Natural killer cell (primary cell): ENCODE results near the gene MB. TPM values are rescaled to one million over a fixed set of nuclear protein-coding genes. Genes with fewer than 3 reads are reported as not detected.

Experiments
- ATAC-seq, 3 donors: fragments of 150-1000 bp in 2 of 3; fragments of 200-7000 bp in 1 of 3; cut with Tn5 transposase; 1 replicate in 1 of 3; 2 replicates in 2 of 3; pipeline ENCODE4 v1.10.0; 2021; ENCODE audit warnings: mild to moderate bottlenecking in 2 of 3, moderate library complexity in 2 of 3
- DNase-seq, 2 donors: peaks; one replicate each; pipeline versions ENCODE4 v3.0.0 to v3.0.0-alpha.2; 2013 to 2021; ENCODE audit warnings: mixed read lengths in 1 of 2
- H3K27ac ChIP-seq: one replicate; pipeline ENCODE4 v1.5.1; 2013; ENCODE audit warnings: mild to moderate bottlenecking, low read length
- H3K27me3 ChIP-seq: one replicate; pipeline ENCODE4 v1.6.1; 2013; ENCODE audit warnings: low read length; ENCODE audit not compliant: control insufficient read depth, insufficient read depth
- H3K36me3 ChIP-seq: one replicate; pipeline ENCODE4 v1.6.1; 2013; ENCODE audit warnings: low read length; ENCODE audit not compliant: control insufficient read depth, insufficient read depth
- H3K4me1 ChIP-seq: one replicate; pipeline ENCODE4 v1.6.1; 2013; ENCODE audit warnings: low read length; ENCODE audit not compliant: control insufficient read depth, insufficient read depth
- H3K4me3 ChIP-seq: one replicate; pipeline ENCODE4 v1.5.1; 2013; ENCODE audit warnings: low read length
- H3K9me3 ChIP-seq: one replicate; pipeline ENCODE4 v1.6.1; 2013; ENCODE audit warnings: low read length; ENCODE audit not compliant: control insufficient read depth, insufficient read depth
- H3K27ac Mint-ChIP-seq, 2 donors: one replicate each; pipeline ENCODE4 v1.8.0; 2022; ENCODE audit warnings: mild to moderate bottlenecking in 2 of 2, mixed read lengths in 2 of 2, moderate library complexity in 1 of 2
- H3K27me3 Mint-ChIP-seq, 2 donors: one replicate each; pipeline ENCODE4 v1.8.0; 2022; ENCODE audit warnings: low read depth in 2 of 2, mixed read lengths in 2 of 2
- H3K36me3 Mint-ChIP-seq: one replicate; pipeline ENCODE4 v1.8.0; 2022; ENCODE audit warnings: mixed read lengths
- H3K4me1 Mint-ChIP-seq, 2 donors: one replicate each; pipeline ENCODE4 v1.8.0; 2022; ENCODE audit warnings: mixed read lengths in 2 of 2
- H3K4me3 Mint-ChIP-seq: one replicate; pipeline ENCODE4 v1.8.0; 2022; ENCODE audit warnings: mild to moderate bottlenecking, moderate library complexity, mixed read lengths
- H3K9me3 Mint-ChIP-seq, 2 donors: one replicate each; pipeline ENCODE4 v1.8.0; 2022; ENCODE audit warnings: mixed read lengths in 2 of 2
- whole genome bisulfite sequencing: methylation state at CpG from one replicate; pipeline ENCODE4 v1.1.7; 2013; ENCODE audit warnings: missing lambda C conversion rate; ENCODE audit not compliant: insufficient coverage; 5-methylcytosine and 5-hydroxymethylcytosine counted together
- intact Hi-C: fragments of 100-400 bp; cut with micrococcal nuclease; formaldehyde crosslinking; loops from one replicate; pipeline ENCODE4 v1.14.2; 2022
- total RNA-seq, 4 donors: library from RNA; stranded (reverse); fragments of 120-200 nt in 1 of 4; gene quantifications; one replicate each; pipeline versions ENCODE4 v1.2.3 to v1.2.4, GENCODE V29; 2013 to 2022
- TF ChIP-seq, protein P1 (sequence below): fragments of 200-600 bp; IDR thresholded peaks from one replicate; pipeline ENCODE4 v1.8.0; 2022; ENCODE audit warnings: antibody characterized with exemption

Gene MB
- total RNA-seq, 3 donors from 2014 or later (not counting 1 experiment from before 2014, with no cell fraction given), result not detected

- Mint-ChIP-seq H3K36me3 (no peaks in the 10 kb centered on the region), H3K4me1 (no peaks in the 10 kb centered on the region), H3K27me3 (no peaks in the 10 kb centered on the region), H3K4me3 (no peak overlapping the region), H3K27ac (no peak overlapping the region), H3K9me3 (no peaks in the 10 kb centered on the region)
- intact Hi-C loops, result no loop called here
- no peaks in the 10 kb centered on the region for H3K36me3 ChIP-seq
- H3K27ac ChIP-seq, result no peak overlapping the region
- ATAC-seq (no peak), DNase-seq (no peak)
- no peaks in the 10 kb centered on the region for H3K27me3 ChIP-seq
- TF ChIP-seq, protein P1, sequence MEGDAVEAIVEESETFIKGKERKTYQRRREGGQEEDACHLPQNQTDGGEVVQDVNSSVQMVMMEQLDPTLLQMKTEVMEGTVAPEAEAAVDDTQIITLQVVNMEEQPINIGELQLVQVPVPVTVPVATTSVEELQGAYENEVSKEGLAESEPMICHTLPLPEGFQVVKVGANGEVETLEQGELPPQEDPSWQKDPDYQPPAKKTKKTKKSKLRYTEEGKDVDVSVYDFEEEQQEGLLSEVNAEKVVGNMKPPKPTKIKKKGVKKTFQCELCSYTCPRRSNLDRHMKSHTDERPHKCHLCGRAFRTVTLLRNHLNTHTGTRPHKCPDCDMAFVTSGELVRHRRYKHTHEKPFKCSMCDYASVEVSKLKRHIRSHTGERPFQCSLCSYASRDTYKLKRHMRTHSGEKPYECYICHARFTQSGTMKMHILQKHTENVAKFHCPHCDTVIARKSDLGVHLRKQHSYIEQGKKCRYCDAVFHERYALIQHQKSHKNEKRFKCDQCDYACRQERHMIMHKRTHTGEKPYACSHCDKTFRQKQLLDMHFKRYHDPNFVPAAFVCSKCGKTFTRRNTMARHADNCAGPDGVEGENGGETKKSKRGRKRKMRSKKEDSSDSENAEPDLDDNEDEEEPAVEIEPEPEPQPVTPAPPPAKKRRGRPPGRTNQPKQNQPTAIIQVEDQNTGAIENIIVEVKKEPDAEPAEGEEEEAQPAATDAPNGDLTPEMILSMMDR, result no peak
- H3K4me1 ChIP-seq, result peaks cover 6% of the 10 kb centered on the region
- no peaks in the 10 kb centered on the region for H3K9me3 ChIP-seq
- H3K4me3 ChIP-seq, result no peak overlapping the region
- WGBS, result 86% methylated on average over 6 of the region's 7 CpGs
These were observed 20.3 kb downstream of the MB start for GRCh38 chr22:35596821-35597220.

DNA sequence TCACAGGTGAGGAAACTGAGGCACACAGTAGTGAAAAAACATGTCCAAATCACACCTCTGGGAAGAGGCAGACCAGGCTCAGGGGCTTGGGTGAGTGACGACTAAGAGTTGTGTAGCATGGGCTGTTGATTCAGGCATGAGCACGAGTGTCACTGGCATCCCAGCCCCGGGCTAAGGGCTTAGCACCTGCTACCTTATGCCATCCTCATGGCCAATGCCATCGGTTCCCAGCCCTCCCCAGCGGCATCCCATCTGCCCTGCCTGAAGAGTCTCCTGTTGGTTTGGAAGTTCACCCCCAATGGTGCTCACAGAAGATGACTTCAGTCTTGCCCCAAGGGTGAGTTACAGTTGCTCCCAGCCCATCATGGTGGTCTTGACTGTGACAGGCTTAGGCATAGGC, 22.4 kb downstream of the MB start:
- TF ChIP-seq, protein P1, result no peak
- H3K9me3 Mint-ChIP-seq, result no peaks in the 10 kb centered on the region
- H3K27ac Mint-ChIP-seq, result no peak overlapping the region
- H3K36me3 Mint-ChIP-seq, result no peaks in the 10 kb centered on the region
- no peak overlapping the region for H3K4me3 Mint-ChIP-seq
- Histone ChIP-seq H3K27ac (no peak overlapping the region), H3K9me3 (no peaks in the 10 kb centered on the region), H3K27me3 (no peaks in the 10 kb centered on the region), H3K36me3 (no peaks in the 10 kb centered on the region), H3K4me1 (no peaks in the 10 kb centered on the region), H3K4me3 (no peak overlapping the region)
- DNase-seq, result no peak
- intact Hi-C loops, result no loop called here
- no peaks in the 10 kb centered on the region for H3K4me1 Mint-ChIP-seq
- no peak for ATAC-seq
- no peaks in the 10 kb centered on the region for H3K27me3 Mint-ChIP-seq
- 90% methylated on average over 5 of the region's 5 CpGs for WGBS

DNA sequence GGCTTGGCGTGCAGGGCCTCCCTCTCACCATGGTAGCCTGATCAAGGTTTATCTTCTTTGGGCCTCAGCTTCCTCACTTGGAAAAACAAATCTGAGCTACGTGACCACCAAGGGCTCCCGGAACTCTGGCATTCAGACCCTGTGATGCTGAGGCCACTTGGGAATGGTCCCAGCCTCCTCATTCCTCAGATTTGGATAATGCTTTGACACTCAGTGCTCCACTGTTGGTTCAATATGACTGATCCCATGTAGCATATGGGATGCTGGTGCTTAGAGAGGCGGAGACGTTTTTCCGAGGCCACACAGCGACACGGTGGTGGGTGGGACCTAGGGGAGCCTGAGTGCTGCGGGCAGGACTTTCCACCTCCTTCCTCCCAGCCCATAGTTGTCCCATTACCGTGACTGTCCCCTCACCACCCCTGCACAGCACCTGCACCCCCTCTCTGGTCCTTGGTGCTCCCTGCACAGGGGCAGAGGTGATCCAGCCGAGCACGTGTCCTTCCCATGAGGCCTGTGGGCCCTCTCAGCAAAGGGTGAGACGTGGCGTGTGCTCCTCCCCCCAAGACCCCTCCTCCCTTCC, 23.1 kb downstream of the MB start:
- Histone ChIP-seq H3K9me3 (no peaks in the 10 kb centered on the region), H3K36me3 (no peaks in the 10 kb centered on the region), H3K4me3 (no peak overlapping the region), H3K27me3 (no peaks in the 10 kb centered on the region), H3K4me1 (no peaks in the 10 kb centered on the region), H3K27ac (no peak overlapping the region)
- ATAC-seq, result no peak
- H3K4me1 Mint-ChIP-seq, result no peaks in the 10 kb centered on the region
- TF ChIP-seq, protein P1, result no peak
- 87% methylated on average over 14 of the region's 14 CpGs for WGBS
- intact Hi-C loops, result no loop called here
- H3K4me3 Mint-ChIP-seq, result no peak overlapping the region
- no peaks in the 10 kb centered on the region for H3K9me3 Mint-ChIP-seq
- no peak for DNase-seq
- H3K27me3 Mint-ChIP-seq, result no peaks in the 10 kb centered on the region
- no peak overlapping the region for H3K27ac Mint-ChIP-seq
- H3K36me3 Mint-ChIP-seq, result no peaks in the 10 kb centered on the region
